Endothelial cell of umbilical vein (primary cell): ENCODE data around the gene PEAR1. TPM values are rescaled to one million over a fixed set of nuclear protein-coding genes. Genes with fewer than 3 reads are reported as not detected.

Source experiments
- BruUV-seq: library from RNA; stranded (reverse); fragments of 400-500 nt; replicated peaks from 2 replicates; lab custom pipeline; 2021; lab: Mats Ljungman, UMichigan
- CTCF ChIA-PET: fragments of 300-600, 350-600 bp; sonication (Branson Sonifier 250); formaldehyde crosslinking; loops from one replicate; lab custom pipeline; 2021; ENCODE audit warnings: antibody characterized with exemption, inconsistent platforms; lab: Charles Lee
- POLR2A ChIA-PET: fragments of 300-600, 350-600 bp; sonication (Branson Sonifier 250); formaldehyde crosslinking; loops from one replicate; lab custom pipeline; 2021; ENCODE audit warnings: antibody characterized with exemption, inconsistent platforms; lab: Charles Lee
- DNase-seq: peaks from one replicate; pipeline ENCODE4 v3.0.0-alpha.2; 2011; ENCODE audit warnings: low read depth, low spot score
- FAIRE-seq: peaks from 2 replicates; lab custom pipeline; 2011; peaks lifted over from hg19 to GRCh38; lab: Jason Lieb, UNC
- H2AFZ ChIP-seq: 2 replicates; pipeline ENCODE4 v1.6.0; 2012; ENCODE audit warnings: low read depth, low read length, control low read depth, inconsistent platforms
- H3K27ac ChIP-seq: 2 replicates; pipeline ENCODE4 v1.5.1; 2011; ENCODE audit warnings: low read depth, mild to moderate bottlenecking, control low read depth, low read length, moderate library complexity; ENCODE audit not compliant: insufficient read depth
- H3K27me3 ChIP-seq, 2 experiments: 2 replicates each; pipeline versions ENCODE4 v1.6.0 to v1.6.1; 2011; ENCODE audit warnings: low read length in 2 of 2, mixed read lengths in 1 of 2; ENCODE audit not compliant: control insufficient read depth in 2 of 2, insufficient read depth in 2 of 2
- H3K36me3 ChIP-seq, 2 experiments: 2 replicates in 1 of 2; 3 replicates in 1 of 2; pipeline ENCODE4 v1.5.1; 2011; ENCODE audit warnings: low read length in 2 of 2, mild to moderate bottlenecking in 1 of 2, moderate library complexity in 1 of 2; ENCODE audit not compliant: control insufficient read depth in 2 of 2, insufficient read depth in 2 of 2; ENCODE audit errors: extremely low read depth in 1 of 2
- H3K4me1 ChIP-seq: 3 replicates; pipeline ENCODE4 v1.5.1; 2011; ENCODE audit warnings: mild to moderate bottlenecking, low read length; ENCODE audit not compliant: control insufficient read depth, insufficient read depth; ENCODE audit errors: extremely low read depth
- H3K4me2 ChIP-seq: 2 replicates; pipeline ENCODE4 v1.6.1; 2011; ENCODE audit warnings: low read length, control low read depth, mixed read lengths; ENCODE audit not compliant: insufficient read depth
- H3K4me3 ChIP-seq, 3 experiments: fragments of 200-600 bp in 1 of 3; sonication (generic), shearing (Covaris generic) in 1 of 3; replicated peaks in 1 of 3; 2 replicates each; pipeline ENCODE4 v1.5.1; 2011 to 2016; ENCODE audit warnings: control low read depth in 3 of 3, low read length in 3 of 3, mild to moderate bottlenecking in 2 of 3, inconsistent platforms in 1 of 3, low read depth in 1 of 3, moderate library complexity in 1 of 3; ENCODE audit not compliant: insufficient read depth in 1 of 3
- H3K79me2 ChIP-seq: 2 replicates; pipeline ENCODE4 v1.6.0; 2012; ENCODE audit warnings: low read length, inconsistent platforms; ENCODE audit not compliant: control insufficient read depth, insufficient read depth
- H3K9ac ChIP-seq: replicated peaks from 2 replicates; pipeline ENCODE3; 2011; ENCODE audit warnings: low read length, control low read depth; ENCODE audit not compliant: insufficient read depth; ENCODE audit errors: extremely low read depth
- H3K9me1 ChIP-seq: replicated peaks from 3 replicates; pipeline ENCODE4 v1.6.0; 2011; ENCODE audit warnings: mild to moderate bottlenecking, low read length; ENCODE audit not compliant: control insufficient read depth, insufficient read depth; ENCODE audit errors: extremely low read depth
- H3K9me3 ChIP-seq: replicated peaks from 2 replicates; pipeline ENCODE4 v1.5.1; 2012; ENCODE audit warnings: low read length, inconsistent platforms; ENCODE audit not compliant: control insufficient read depth, insufficient read depth
- H4K20me1 ChIP-seq: replicated peaks from 2 replicates; pipeline ENCODE3; 2011; ENCODE audit warnings: mild to moderate bottlenecking, low read length; ENCODE audit not compliant: control insufficient read depth, insufficient read depth; ENCODE audit errors: extremely low read depth
- EZH2 ChIP-seq: IDR thresholded peaks from 2 replicates; pipeline ENCODE4 v1.6.1; 2012; ENCODE audit warnings: borderline replicate concordance, low read depth, mild to moderate bottlenecking, moderate library complexity, low read length, inconsistent platforms; ENCODE audit not compliant: severe bottlenecking
- FOS ChIP-seq: IDR thresholded peaks from 2 replicates; pipeline ENCODE4 v1.6.1; 2011; ENCODE audit warnings: mild to moderate bottlenecking, low read length, moderate library complexity, borderline replicate concordance; ENCODE audit not compliant: insufficient read depth
- GATA2 ChIP-seq: IDR thresholded peaks from 2 replicates; pipeline ENCODE4 v1.7.0; 2011; ENCODE audit warnings: low read depth, mild to moderate bottlenecking, moderate library complexity, mixed read lengths, low read length; ENCODE audit not compliant: insufficient read length, insufficient read depth
- JUN ChIP-seq: IDR thresholded peaks from 2 replicates; pipeline ENCODE4 v1.6.1; 2011; ENCODE audit warnings: borderline replicate concordance, low read depth; ENCODE audit not compliant: insufficient read length, insufficient read depth
- MYC ChIP-seq: IDR thresholded peaks from one replicate; pipeline ENCODE4 v1.6.1; 2011; ENCODE audit warnings: mild to moderate bottlenecking, low read depth, low read length
- POLR2A ChIP-seq: IDR thresholded peaks from 2 replicates; pipeline ENCODE4 v1.6.1; 2012; ENCODE audit warnings: low read depth, mild to moderate bottlenecking, control low read depth, low read length
- POLR2AphosphoS5 ChIP-seq: IDR thresholded peaks from 2 replicates; pipeline ENCODE4 v1.6.1; 2012; ENCODE audit warnings: low read depth, mild to moderate bottlenecking, control low read depth, low read length, moderate library complexity; ENCODE audit not compliant: insufficient read depth
- dilution Hi-C: fragments of 300-500 bp; cut with MboI; formaldehyde crosslinking; loops from one replicate; pipeline ENCODE4 v1.15.0; 2019; ENCODE audit warnings: low sequenced_read_pairs; ENCODE audit not compliant: extremely low pct_ligation_motif_present
- intact Hi-C: fragments of 100-400 bp; cut with micrococcal nuclease; formaldehyde crosslinking; loops from one replicate; pipeline ENCODE4 v1.10.0; 2022
- polyA plus RNA-seq, 4 experiments: library from polyadenylated mRNA; depleted of rRNA in 3 of 4; stranded (reverse) in 3 of 4; unstranded in 1 of 4; fragments of >200 nt; gene quantifications; 2 replicates each; pipeline versions ENCODE4 v1.2.1 to v1.2.3, GENCODE V29; 2011 to 2012; ENCODE audit warnings: missing spikeins in 1 of 4
- total RNA-seq: library from RNA; stranded (reverse); gene quantifications from 2 replicates; pipeline ENCODE4 v1.2.3, GENCODE V29; 2021
- TF ChIP-seq, protein P1 (sequence below), 2 donors: IDR thresholded peaks; 1 replicate in 1 of 2; 2 replicates in 1 of 2; pipeline ENCODE4 v1.5.1; 2011; ENCODE audit warnings: low read length in 2 of 2, mild to moderate bottlenecking in 2 of 2, moderate library complexity in 2 of 2, control low read depth in 1 of 2, inconsistent platforms in 1 of 2, low read depth in 1 of 2; ENCODE audit not compliant: insufficient read depth in 1 of 2; ENCODE audit errors: extremely low read depth in 1 of 2
- TF ChIP-seq, protein P2 (sequence below): IDR thresholded peaks from 2 replicates; pipeline ENCODE4 v1.6.1; 2011; ENCODE audit not compliant: insufficient read depth, insufficient read length

PEAR1 gene
- total and polyA plus RNA-seq, 2 donors (not counting 3 experiments of a cell fraction or from before 2014, with no cell fraction given): 90.7 to 106 TPM

DNA sequence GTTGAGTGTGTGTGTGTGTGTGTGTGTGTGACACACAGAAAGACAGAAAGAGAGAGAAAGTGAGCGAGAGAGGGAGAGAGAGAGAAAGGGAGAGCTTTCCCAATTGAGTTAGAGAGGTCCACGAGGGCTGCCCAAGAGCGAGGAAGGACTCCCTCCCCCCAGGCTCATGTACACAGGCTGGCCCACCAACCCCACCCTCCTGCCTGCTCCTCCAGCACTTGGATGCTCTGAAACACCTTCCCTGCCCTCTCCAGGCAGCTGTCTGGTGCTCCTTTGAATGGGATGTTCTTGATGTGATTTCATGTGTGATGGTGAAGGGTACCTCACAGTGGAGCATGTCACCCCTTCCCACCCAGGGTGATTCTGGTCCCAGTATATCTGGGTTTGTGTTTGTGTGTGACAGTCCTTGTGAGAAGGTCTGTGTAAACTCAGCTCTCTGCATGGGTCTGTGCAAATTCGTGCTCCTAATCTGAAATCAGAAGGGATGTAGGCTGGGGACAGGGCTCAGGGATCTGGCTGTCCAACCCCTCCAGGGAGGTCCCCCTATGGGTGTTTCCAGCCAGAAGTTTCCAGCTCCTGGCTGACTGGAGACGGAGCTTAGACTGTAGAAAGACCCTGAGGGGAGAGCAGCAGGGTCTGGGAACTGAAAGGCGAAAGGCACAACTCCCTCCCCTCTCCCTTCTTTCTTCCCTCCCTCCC lies 6.8 kb upstream of the PEAR1 start:
- Histone ChIP-seq H3K36me3 (no peaks in the 10 kb centered on the region), H3K27me3 (peaks cover 2 to 20% of the 10 kb centered on the region in 2 experiments), H3K79me2 (no peaks in the 10 kb centered on the region), H4K20me1 (no peaks in the 10 kb centered on the region), H3K4me1 (no peaks in the 10 kb centered on the region), H3K9me3 (no peaks in the 10 kb centered on the region), H3K9ac (no peak overlapping the region), H3K4me2 (no peak overlapping the region), H2AFZ (no peak overlapping the region), H3K9me1 (no peaks in the 10 kb centered on the region), H3K4me3 (no peak overlapping the region), H3K27ac (no peak overlapping the region)
- no peak for FAIRE-seq
- no peak for DNase-seq
- intact Hi-C loops (no loop called here), dilution Hi-C loops (no loop called here)
- BruUV-seq: no TSS peak
- TF ChIP-seq, protein P1, sequence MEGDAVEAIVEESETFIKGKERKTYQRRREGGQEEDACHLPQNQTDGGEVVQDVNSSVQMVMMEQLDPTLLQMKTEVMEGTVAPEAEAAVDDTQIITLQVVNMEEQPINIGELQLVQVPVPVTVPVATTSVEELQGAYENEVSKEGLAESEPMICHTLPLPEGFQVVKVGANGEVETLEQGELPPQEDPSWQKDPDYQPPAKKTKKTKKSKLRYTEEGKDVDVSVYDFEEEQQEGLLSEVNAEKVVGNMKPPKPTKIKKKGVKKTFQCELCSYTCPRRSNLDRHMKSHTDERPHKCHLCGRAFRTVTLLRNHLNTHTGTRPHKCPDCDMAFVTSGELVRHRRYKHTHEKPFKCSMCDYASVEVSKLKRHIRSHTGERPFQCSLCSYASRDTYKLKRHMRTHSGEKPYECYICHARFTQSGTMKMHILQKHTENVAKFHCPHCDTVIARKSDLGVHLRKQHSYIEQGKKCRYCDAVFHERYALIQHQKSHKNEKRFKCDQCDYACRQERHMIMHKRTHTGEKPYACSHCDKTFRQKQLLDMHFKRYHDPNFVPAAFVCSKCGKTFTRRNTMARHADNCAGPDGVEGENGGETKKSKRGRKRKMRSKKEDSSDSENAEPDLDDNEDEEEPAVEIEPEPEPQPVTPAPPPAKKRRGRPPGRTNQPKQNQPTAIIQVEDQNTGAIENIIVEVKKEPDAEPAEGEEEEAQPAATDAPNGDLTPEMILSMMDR (IDR thresholded peaks at IDR 0.05; ENCODE audit: extremely low read depth in 1 of 2, insufficient read depth in 1 of 2, low read depth in 1 of 2, low read length in 2 of 2): no peak
- TF ChIP-seq GATA2: no peak
- TF ChIP-seq EZH2: no peak
- TF ChIP-seq MYC: no peak
- no peak for TF ChIP-seq POLR2AphosphoS5
- TF ChIP-seq FOS: no peak
- TF ChIP-seq POLR2A: no peak
- no peak for TF ChIP-seq JUN
- TF ChIP-seq, protein P2, sequence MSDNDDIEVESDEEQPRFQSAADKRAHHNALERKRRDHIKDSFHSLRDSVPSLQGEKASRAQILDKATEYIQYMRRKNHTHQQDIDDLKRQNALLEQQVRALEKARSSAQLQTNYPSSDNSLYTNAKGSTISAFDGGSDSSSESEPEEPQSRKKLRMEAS: no peak
- CTCF ChIA-PET: interaction anchor here (1.0 to 8.4 kb wide), 10 partner anchors 10 to 198 kb away, joined by 3 to 137 read pairs (median 6); partner anchors contain the start of genes ISG20L2 and METTL25B
- POLR2A ChIA-PET: interaction anchor here (1.0 kb wide), 1 partner anchor 43 kb away, joined by 3 read pairs; no protein-coding TSS in a partner anchor
